A549 (cell line): Measurements from ENCODE around the gene BCR. TPM values are rescaled to one million over a fixed set of nuclear protein-coding genes. Genes with fewer than 3 reads are reported as not detected.

Experiments
- ATAC-seq, 2 experiments: fragments of 200-7000 bp in 1 of 2; fragments of >200 bp in 1 of 2; cut with Nextera tagmentation in 1 of 2; cut with Tn5 transposase in 1 of 2; 3 replicates each; pipeline versions ENCODE4 v1.8.0 to v1.9.1; 2018 to 2020; ENCODE audit warnings: mild to moderate bottlenecking in 1 of 2, moderate library complexity in 1 of 2
- CTCF ChIA-PET: fragments of 300-600 bp; sonication (Branson Sonifier 250); formaldehyde crosslinking; extraction: SDS; loops from one replicate; lab custom pipeline; 2021; ENCODE audit warnings: antibody characterized with exemption, inconsistent platforms; lab: Yijun Ruan, JAX
- POLR2A ChIA-PET: fragments of 350-600 bp; formaldehyde crosslinking; extraction: SDS; loops from one replicate; lab custom pipeline; 2021; ENCODE audit warnings: antibody characterized with exemption, inconsistent platforms; lab: Yijun Ruan, JAX
- DNase-seq, 2 experiments: peaks; one replicate each; pipeline versions ENCODE4 v3.0.0 to v3.0.0-alpha.2; 2011 to 2016; ENCODE audit warnings: low read depth in 1 of 2, low spot score in 1 of 2
- FAIRE-seq: peaks from 2 replicates; lab custom pipeline; 2011; peaks lifted over from hg19 to GRCh38; lab: Jason Lieb, UNC
- H3K27ac ChIP-seq, 2 experiments: fragments of >200 bp; sonication (Bioruptor Twin); formaldehyde crosslinking; 3 replicates each; pipeline ENCODE4 v1.5.1; 2016 to 2017
- H3K4me1 ChIP-seq: fragments of >200 bp; sonication (Bioruptor Twin); formaldehyde crosslinking; 3 replicates; pipeline ENCODE4 v1.6.1; 2016
- H3K4me2 ChIP-seq: fragments of >200 bp; sonication (Bioruptor Twin); formaldehyde crosslinking; 3 replicates; pipeline ENCODE4 v1.6.1; 2016
- H3K4me3 ChIP-seq: fragments of >200 bp; sonication (Bioruptor Twin); formaldehyde crosslinking; 3 replicates; pipeline ENCODE4 v1.5.1; 2016
- H3K9me3 ChIP-seq: fragments of >200 bp; sonication (Bioruptor Twin); formaldehyde crosslinking; 3 replicates; pipeline ENCODE4 v1.6.1; 2016
- BCL3 ChIP-seq: fragments of >200 bp; sonication (Bioruptor Twin); formaldehyde crosslinking; IDR thresholded peaks from 3 replicates; pipeline ENCODE4 v1.6.1; 2016
- BHLHE40 ChIP-seq: IDR thresholded peaks from 2 replicates; pipeline ENCODE4 v1.6.1; 2012; ENCODE audit warnings: low read depth, low read length, inconsistent platforms
- CBX2 ChIP-seq: fragments of 200-600 bp; sonication (generic); IDR thresholded peaks from 2 replicates; pipeline ENCODE4 v1.6.1; 2016; ENCODE audit warnings: low read depth, mild to moderate bottlenecking, borderline replicate concordance
- EHF ChIP-seq: fragments of 250-450 bp; sonication (Bioruptor Pico); IDR thresholded peaks from 2 replicates; pipeline ENCODE4 v1.5.0; 2020; ENCODE audit warnings: mild to moderate bottlenecking
- EHMT2 ChIP-seq: fragments of 200-600 bp; sonication (generic); IDR thresholded peaks from 2 replicates; pipeline ENCODE4 v1.6.1; 2016; ENCODE audit warnings: antibody characterized with exemption, low read depth, mild to moderate bottlenecking, moderate library complexity
- ESRRA ChIP-seq: fragments of 150-350 bp; IDR thresholded peaks from 2 replicates; pipeline ENCODE4 v1.6.1; 2014; ENCODE audit warnings: mild to moderate bottlenecking, low read length, borderline replicate concordance
- FOXS1 ChIP-seq: fragments of 250-450 bp; sonication (Bioruptor Pico); IDR thresholded peaks from 2 replicates; pipeline ENCODE4 v1.5.0; 2020; ENCODE audit warnings: mild to moderate bottlenecking, moderate library complexity
- GATA3 ChIP-seq: IDR thresholded peaks from 2 replicates; pipeline ENCODE4 v1.6.1; 2012; ENCODE audit warnings: borderline replicate concordance
- HOXB13 ChIP-seq: fragments of 250-450 bp; sonication (Bioruptor Pico); IDR thresholded peaks from 2 replicates; pipeline ENCODE4 v1.5.0; 2020; ENCODE audit warnings: low read depth, mild to moderate bottlenecking, moderate library complexity
- MAZ ChIP-seq: fragments of 150-350 bp; IDR thresholded peaks from 2 replicates; pipeline ENCODE4 v1.6.1; 2014; ENCODE audit warnings: antibody characterized with exemption, low read depth, low read length, borderline replicate concordance
- NR3C1 ChIP-seq: fragments of >200 bp; sonication (Bioruptor Twin); formaldehyde crosslinking; IDR thresholded peaks from 3 replicates; pipeline ENCODE4 v1.6.1; 2017
- PBX3 ChIP-seq: IDR thresholded peaks from 2 replicates; pipeline ENCODE4 v1.6.1; 2012
- SREBF2 ChIP-seq: fragments of 450-650 bp; IDR thresholded peaks from 2 replicates; pipeline ENCODE4 v1.6.1; 2014; ENCODE audit warnings: mild to moderate bottlenecking, moderate library complexity
- WGBS: methylation state at CpG from one replicate; pipeline ENCODE4 v1.1.6; 2017; ENCODE audit errors: missing lambda C conversion rate; 5-methylcytosine and 5-hydroxymethylcytosine counted together
- polyA plus RNA-seq, 4 experiments: library from polyadenylated mRNA; depleted of rRNA in 3 of 4; stranded (reverse); fragments of >200 nt; fragmentation: RNase III in 1 of 4; extraction: RNeasy Plus Mini Kit Qiagen cat#74134 plus additional on column Dnase treatment in 1 of 4; gene quantifications; 2 replicates in 3 of 4; 3 replicates in 1 of 4; pipeline ENCODE4 v1.2.3, GENCODE V29; 2011 to 2017
- TF ChIP-seq, protein P1 (sequence below): fragments of 250-450 bp; sonication (Bioruptor Pico); IDR thresholded peaks from 2 replicates; pipeline ENCODE4 v1.5.0; 2021; ENCODE audit warnings: mild to moderate bottlenecking, moderate library complexity, borderline replicate concordance
- TF ChIP-seq, protein P2 (sequence below): IDR thresholded peaks from 2 replicates; pipeline ENCODE4 v1.6.1; 2012
- TF ChIP-seq, protein P3 (sequence below): IDR thresholded peaks from 2 replicates; pipeline ENCODE4 v1.6.1; 2012; ENCODE audit warnings: low read depth, borderline replicate concordance

Gene BCR
- polyA plus RNA-seq, 2 of the 4 experiments (the other 2 are of a cell fraction) = 14.7 to 16.4 TPM

GRCh38 chr22:23169043-23169406, 11.3 kb upstream of the BCR start:
- H3K9me3 ChIP-seq = no peaks in the 10 kb centered on the region
- no peak overlapping the region for H3K27ac ChIP-seq
- H3K4me3 ChIP-seq = no peak overlapping the region
- TF ChIP-seq NR3C1 (no peak), MAZ (no peak), GATA3 (no peak), BHLHE40 (no peak), EHMT2 (no peak), PBX3 (no peak), FOXS1 (CRISPR knock-in tag) (no peak), CBX2 (no peak), SREBF2 (no peak), HOXB13 (no peak), BCL3 (no peak)
- TF ChIP-seq, protein P1, sequence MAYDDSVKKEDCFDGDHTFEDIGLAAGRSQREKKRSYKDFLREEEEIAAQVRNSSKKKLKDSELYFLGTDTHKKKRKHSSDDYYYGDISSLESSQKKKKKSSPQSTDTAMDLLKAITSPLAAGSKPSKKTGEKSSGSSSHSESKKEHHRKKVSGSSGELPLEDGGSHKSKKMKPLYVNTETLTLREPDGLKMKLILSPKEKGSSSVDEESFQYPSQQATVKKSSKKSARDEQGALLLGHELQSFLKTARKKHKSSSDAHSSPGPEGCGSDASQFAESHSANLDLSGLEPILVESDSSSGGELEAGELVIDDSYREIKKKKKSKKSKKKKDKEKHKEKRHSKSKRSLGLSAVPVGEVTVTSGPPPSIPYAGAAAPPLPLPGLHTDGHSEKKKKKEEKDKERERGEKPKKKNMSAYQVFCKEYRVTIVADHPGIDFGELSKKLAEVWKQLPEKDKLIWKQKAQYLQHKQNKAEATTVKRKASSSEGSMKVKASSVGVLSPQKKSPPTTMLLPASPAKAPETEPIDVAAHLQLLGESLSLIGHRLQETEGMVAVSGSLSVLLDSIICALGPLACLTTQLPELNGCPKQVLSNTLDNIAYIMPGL = no peak
- TF ChIP-seq, protein P2, sequence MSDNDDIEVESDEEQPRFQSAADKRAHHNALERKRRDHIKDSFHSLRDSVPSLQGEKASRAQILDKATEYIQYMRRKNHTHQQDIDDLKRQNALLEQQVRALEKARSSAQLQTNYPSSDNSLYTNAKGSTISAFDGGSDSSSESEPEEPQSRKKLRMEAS = no peak
- TF ChIP-seq, protein P3, sequence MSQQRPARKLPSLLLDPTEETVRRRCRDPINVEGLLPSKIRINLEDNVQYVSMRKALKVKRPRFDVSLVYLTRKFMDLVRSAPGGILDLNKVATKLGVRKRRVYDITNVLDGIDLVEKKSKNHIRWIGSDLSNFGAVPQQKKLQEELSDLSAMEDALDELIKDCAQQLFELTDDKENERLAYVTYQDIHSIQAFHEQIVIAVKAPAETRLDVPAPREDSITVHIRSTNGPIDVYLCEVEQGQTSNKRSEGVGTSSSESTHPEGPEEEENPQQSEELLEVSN = no peak
- DNase-seq = no peak
- ATAC-seq = no peak
- CTCF ChIA-PET = interaction anchor here (0.6 to 13.4 kb wide), 3 partner anchors 10 to 116 kb away, joined by 3 to 186 read pairs (median 7); no protein-coding TSS in a partner anchor
- H3K4me2 ChIP-seq = no peak overlapping the region
- FAIRE-seq = no peak
- H3K4me1 ChIP-seq = no peaks in the 10 kb centered on the region
- POLR2A ChIA-PET = no interaction called here
- WGBS = 64% methylated on average over 3 of the region's 4 CpGs

GRCh38 chr22:23175817-23176644, 4.3 kb upstream of the BCR start:
- TF ChIP-seq EHF (CRISPR knock-in tag) = no peak
- TF ChIP-seq BCL3 = no peak
- no peak for TF ChIP-seq ESRRA
- TF ChIP-seq, protein P3 = no peak
- TF ChIP-seq BHLHE40 = no peak
- FAIRE-seq = no peak
- WGBS = 74% methylated on average over 9 of the region's 10 CpGs
- POLR2A ChIA-PET = no interaction called here
- Histone ChIP-seq H3K27ac (no peak overlapping the region), H3K9me3 (no peaks in the 10 kb centered on the region), H3K4me3 (no peak overlapping the region), H3K4me1 (peaks cover 7% of the 10 kb centered on the region; the same call in 2 of the 3 replicates), H3K4me2 (no peak overlapping the region)
- ATAC-seq = no peak
- DNase-seq = no peak
- CTCF ChIA-PET = interaction anchor here (1.0 to 13.4 kb wide), 8 partner anchors 9 to 210 kb away, joined by 3 to 186 read pairs (median 6); no protein-coding TSS in a partner anchor
